Medulla oblongata (tissue), 1 donor: ENCODE data around the gene NFAT5.
"Not testable (repeated sequence)": the region's sequence is repeated elsewhere in the genome, so short reads cannot be mapped to it uniquely, and the experiment has no call there.

ENCODE experiments used
- DNase-seq: peaks from one replicate; pipeline ENCODE4 v3.0.0-alpha.2; 2015; ENCODE audit errors: extremely low spot score

NFAT5 gene

DNA sequence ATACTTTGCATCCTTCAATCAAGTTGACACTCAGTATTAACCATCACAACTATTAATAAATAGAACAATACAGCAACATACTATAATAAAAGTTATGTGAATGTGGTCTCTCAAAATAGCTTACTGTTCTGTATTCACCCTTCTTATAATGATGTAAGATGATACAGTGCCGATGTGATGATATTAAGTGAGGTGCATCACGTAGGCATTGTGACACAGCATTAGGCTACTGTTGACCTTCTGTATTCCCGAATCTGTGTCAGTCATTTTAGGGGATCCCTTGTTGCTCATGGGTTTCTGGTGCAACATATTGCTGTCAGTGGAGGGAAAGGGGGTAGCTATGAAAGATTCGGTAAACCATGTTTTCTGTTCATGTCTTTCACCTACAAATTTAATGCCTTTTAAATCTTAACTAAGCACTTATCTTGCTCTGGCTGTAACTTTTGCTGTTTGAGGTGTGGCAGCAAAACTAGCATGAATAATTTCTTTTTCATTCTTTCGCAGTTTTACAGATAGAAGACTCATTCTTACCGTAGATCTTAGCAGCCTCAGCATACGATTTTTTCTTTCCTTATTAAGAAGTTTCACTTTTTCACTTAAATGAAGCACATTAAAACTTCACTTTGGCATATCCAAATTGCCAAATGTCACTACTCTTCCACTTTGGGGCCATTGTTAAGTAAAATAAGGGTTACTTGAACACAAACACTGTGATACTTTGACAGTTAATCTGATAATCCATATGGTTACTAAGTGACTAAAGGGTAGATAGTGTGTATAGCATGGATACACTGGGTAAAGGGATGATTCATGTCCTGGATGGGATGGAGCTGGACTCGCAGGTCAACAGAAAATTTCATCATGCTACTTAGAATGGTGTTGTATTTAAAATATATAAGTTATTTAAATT, 29.6 kb downstream of the NFAT5 start:
- DNase-seq = no peak

DNA sequence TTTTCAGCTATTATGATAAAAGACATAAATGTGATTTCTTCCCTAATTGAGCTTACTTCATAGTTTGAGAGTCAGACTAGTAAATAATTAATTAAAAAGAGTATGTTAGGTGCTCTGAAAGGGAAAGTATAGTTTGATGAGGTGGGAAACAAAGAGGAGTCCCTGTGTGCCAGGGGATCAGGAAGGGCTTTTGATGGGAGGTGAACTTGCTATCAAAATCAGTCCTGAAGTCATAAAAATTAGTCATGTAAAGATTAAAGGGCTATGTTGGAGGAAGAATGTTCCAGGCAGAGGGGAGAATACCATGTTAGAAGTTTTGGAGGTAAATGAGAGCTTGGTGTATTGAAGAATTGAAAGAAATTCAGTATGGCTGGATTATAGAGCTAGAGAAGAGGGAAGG, 31.0 kb downstream of the NFAT5 start:
- DNase-seq = no peak

DNA sequence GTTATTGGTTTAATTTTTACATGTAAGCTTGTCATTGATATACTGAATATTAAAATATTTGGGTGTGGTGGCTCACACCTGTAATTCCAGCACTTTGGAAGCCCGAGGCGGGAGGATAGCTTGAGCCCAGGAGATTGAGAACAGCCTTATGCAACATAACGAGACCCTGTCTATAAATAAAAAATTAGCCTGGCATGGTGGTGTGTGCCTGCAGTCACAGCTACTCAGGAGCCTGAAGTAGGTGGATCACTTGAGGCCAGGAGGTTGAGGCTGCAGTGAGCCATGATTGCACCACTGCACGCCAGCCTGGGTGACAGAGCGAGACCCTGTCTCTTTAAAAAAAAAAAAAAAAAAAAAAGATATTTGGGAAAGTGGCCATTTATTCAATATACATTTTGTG, 32.3 kb downstream of the NFAT5 start:
- DNase-seq = no peak

DNA sequence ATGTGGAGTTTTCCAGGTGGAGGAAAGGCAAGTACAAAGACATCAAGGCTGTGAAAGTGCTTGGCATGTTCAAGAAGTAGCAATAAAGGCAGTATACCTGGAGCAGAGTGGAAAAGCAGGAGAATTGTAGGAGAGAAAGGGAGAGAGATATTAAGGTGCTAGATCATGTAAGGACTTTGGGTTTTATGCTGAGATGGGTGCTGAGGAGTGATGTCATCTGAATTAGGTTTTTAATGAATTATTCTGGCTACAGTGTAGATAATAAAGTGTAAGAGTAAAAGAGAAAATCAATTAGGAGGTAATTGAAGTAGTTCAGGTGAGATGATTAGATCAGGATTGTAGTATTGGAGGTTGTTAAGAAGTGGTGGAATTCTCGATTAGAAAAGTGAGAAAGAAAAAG, 34.0 kb downstream of the NFAT5 start:
- no peak for DNase-seq

DNA sequence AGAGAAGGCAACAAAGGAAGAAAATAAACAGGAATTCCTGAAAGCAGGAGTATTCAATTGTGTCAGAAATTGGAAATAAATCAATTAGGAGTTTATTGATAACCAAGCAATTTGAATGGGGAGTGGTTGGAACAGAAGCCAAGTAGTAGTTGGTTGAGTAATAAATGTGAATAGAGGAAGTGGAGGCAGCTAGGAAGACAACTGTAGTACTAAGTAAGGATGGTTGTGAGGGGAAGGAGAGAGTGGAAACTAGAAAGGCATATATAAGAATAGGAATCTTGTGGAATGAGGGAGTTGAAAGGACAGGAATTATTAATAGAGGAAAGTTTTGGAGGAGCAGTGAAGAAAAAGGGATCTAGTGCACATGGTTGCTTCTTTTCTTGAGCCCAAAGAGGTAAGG, 34.4 kb downstream of the NFAT5 start:
- DNase-seq = no peak

DNA sequence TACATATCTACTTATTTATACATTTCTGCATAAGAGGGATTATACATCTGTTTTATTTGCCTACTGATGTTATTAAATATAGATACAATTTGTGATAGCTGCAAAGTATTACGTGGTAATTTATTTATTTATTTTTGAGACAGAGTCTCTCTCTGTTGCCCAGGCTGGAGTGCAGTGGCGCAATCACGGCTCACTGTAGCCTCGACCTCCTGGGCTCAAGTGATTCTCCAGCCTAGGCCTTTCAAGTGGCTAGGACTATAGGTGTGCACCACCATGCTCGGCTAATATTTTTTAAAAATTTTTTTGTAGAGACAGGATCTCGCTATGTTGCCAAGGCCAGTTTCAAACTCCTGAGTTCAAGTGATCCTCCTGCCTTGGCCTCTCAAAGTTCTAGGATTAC, 35.5 kb downstream of the NFAT5 start:
- no peak for DNase-seq

DNA sequence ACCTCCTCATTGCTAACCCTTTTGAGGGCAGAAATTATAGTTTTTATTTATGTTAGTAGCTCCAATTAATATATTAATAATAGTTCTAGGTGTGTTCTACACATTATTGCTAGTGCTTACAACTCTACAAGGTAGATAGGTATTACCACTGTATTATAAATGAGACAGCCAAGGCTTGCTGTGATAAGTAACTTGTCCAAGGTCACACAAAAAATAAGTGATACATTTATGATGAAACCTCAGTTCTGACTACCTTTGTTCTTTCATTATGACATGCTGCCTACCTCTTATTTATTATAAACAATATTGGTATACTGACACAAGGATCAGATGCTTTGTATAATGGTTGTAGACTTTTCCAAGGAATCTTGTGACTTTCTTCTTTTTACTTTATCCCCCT, 41.2 kb downstream of the NFAT5 start:
- no peak for DNase-seq

DNA sequence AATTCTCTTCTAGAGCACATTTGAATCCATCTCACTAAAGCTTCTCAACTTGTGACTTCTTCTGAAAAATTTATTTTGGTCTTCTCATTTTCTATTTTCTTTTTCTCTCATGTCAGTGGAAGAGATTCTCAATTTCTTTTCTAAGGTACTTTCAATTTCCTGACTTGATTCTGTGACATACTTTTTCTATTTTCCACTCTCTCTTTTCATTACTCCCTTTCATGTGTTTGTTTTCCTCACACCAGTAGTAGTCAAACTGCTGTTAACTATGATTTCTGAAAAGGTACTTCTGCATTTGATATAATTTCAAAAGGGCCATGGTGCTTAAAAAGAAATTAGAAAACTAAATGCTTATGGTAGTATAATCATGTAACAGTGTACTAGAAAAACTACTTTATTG, 41.9 kb downstream of the NFAT5 start:
- DNase-seq = no peak

DNA sequence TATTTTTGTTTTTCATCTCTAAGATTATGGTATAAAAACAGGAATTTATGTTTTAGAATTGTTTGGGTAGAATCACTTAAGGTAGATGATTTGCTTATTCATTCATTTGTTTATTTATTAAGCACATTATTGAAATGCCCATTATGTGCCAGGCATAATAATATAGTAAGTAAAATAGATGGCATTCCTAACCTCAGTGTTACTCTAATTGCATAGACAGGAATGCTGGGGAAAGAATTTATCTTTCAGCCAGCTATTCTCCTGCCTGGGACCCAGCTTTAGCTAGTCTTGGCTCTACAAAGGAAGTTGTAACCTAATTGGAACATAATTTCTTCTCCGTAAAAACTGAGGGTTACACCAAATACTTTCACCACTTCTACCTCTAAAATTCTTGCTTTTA, 44.6 kb downstream of the NFAT5 start:
- DNase-seq = no peak

DNA sequence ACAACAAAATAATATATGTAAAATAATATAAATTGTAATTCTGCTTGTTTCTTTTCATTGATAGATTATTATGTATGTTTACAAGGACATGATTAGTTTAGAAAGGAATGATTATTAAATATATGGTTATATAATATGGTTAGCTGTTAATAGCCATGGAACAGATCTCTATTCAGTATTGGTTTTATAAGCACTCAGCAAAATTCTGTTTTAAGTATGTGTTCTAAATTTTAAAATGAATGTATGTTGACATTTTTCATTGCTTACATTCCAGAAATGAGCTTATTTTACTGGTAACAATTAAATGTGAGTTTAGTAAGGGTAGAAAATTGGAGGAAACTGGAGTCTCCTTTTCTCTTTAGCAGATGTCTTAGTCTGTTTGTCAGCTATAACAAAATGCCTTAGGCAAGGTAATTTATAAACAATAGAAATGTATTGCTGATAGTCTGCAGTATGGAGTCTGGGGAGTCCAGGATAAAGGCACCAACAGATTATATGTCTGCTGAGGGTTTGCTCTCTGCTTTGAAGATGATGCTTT, 45.4 kb downstream of the NFAT5 start:
- DNase-seq = no peak

DNA sequence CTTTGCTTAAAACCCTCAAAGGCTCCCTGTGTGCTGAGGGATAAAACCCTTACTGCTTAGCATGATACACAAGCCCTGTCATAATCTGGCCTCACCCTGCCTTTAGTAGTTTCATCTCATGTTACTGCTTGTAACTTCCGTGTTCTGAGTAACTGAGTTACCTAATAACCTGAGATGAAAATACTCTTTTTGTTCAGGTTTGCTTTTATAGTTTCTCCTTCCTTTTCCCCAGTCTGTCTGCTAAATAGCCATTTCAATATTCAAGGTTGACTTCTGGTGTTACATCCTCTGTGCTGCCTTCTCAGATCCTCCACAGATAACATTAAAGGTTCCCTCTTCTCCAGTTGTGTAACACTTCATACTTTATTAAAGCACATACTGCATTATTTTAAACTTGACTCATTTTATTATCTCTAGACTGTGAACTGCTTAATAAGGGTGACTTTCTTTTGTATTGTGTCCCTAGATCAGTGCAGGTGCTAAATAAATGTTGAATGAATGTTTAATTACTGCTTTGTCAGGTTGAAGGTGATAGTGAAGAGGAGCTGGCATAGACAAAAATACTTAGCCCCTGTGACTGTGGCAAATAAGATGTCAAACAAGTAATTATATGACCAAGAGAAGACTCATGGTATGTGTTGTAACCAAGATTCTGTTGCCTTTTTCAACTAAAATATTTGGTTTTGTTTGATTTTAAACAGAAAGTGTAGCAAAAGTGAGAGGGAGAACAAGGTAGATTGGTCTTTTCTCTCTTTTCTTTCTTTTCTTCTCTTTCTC, 47.8 kb downstream of the NFAT5 start:
- no peak for DNase-seq

DNA sequence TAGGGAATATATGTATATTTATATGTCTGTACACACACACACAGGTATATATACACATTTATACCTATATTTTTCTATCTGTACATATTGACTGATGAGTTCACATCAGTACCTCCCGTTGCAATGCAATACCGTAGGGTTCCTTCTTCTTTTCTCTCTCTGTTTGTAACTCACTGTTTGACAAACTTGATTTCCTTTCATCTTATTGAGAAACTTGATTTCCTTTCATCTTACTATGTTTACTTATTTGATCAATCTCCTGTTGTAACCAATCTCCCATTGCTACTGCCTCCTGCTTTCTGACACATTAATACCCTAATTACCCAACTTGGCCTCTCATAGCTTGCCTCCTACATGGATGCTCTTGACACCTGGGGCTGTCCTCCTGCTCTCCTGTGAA, 49.8 kb downstream of the NFAT5 start:
- DNase-seq = no peak

DNA sequence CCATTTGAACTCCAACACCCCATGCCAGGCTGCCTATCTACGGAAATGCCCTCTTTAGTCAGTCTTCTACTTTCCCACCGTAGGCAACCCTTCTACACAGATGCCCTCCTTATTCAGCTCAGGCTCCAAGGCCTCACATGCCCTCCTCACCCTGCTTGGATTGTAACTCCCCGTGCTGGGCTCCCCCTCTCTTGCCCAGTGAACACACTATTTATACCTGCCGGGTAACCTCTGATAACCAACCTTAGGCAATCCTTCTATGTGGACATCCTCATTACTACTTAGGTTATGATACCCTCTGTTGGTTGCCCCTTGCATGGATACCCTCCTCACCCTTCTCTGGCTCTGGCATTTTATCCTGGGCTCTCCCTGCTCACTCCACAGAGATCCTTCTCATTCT, 50.3 kb downstream of the NFAT5 start:
- no peak for DNase-seq

DNA sequence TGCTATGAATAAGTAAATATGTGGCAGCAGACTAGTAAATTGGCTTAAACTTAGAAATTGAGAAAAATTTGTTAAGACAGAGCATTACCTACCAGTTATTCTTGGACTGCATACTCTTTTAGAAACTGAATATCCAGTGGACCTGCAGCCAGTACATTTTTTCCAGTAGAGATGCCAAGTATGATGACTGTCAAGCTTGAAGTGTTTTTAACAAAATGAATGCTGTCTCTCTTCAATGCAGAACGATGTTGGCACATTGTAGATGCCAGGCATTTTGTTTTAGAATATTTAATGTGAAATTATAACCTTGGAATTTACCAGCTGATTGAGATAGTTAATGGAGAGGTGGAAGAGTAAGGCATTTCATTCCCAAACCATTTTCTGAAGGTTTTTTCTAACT, 52.5 kb downstream of the NFAT5 start:
- peak; percentile 14 for DNase-seq

DNA sequence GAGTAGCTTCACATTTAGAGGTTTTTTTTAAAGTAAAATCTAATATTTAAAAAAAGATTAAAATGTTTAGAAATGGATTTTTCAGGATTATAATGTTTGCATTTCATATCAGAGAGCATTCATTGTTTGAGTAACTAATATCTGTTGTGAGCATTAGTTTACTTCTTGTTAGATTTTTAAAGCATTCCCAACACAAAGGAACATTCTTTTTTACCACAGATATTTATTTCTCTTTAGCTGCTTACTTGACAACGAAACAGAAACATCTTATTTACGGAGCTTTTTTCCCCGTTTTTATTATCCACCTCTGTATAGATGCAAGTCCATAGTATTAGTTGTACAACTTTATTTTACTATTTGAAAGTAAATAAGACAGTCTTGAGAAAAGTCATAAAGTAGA, 53.0 kb downstream of the NFAT5 start:
- no peak for DNase-seq

DNA sequence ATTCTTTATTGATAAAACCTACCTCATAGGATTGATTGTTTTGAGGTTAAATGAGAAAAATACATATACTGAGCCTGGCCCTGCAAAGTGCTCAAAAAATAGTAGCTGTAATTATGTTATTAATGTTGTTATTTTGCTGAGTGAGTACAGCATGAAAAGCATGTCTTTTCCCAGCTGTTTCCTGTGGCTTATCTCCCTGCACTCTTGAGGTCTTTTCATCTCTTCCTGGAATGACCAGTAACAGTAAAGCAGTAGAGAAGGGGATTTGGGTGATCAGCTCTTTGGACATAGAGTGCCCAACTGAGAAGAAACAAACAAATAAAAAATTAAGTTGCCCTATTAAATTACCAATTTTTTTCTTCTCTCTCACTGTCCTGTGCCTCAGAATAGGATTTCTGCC, 53.7 kb downstream of the NFAT5 start:
- no peak for DNase-seq

DNA sequence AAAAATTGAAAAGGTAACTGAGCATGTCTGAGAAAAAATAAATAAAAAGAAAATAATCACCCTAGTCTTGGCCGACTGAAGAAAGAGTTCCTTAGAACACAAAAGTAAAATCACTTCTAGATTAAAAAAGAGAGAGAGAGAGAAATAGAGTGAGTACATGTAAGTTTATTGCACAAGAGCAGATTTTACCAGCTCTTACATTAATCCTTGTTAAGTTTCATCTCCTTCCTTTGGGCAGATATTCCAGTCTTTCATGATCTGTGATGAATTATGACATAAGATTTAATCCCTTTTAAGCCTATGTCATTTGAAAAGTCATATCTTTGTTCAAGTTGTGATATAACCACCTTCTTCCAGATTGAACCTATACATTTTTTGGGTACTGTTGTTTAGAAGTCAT, 54.8 kb downstream of the NFAT5 start:
- DNase-seq = no peak

DNA sequence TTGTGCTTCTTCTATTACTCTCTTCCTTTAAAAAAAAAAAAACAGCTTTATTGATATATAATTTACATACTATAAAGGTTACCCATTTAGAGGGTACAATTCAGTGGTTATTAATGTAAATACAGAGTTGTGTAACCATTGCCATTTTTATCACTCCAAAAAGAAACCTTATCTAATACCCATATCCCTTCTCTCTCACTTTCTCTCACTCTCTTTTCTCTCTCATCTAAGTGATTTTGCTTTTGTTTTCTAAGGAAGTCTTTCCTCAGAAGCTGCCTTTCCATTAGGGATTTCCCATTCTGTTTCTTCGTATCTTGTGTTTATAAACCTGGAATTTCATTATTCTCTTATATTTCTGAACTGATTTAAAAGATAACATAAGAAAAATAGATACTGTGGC, 55.5 kb downstream of the NFAT5 start:
- no peak for DNase-seq

DNA sequence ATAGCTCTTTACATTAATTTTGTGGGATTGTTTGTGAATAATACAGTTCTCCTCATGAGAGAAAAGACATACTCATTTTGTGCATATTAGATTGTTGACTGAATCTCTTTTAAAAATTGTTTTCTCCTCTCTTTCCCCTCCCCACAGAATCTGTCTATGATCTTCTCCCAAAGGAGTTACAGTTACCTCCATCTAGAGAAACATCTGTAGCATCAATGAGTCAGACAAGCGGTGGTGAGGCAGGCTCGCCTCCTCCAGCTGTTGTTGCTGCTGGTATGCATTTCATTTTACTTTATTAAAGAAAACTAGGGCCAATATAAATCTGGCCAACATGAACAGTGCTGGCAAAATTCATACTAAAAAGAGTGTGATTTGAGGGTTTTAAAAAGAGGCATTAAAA, 60.5 kb downstream of the NFAT5 start:
- no peak for DNase-seq

DNA sequence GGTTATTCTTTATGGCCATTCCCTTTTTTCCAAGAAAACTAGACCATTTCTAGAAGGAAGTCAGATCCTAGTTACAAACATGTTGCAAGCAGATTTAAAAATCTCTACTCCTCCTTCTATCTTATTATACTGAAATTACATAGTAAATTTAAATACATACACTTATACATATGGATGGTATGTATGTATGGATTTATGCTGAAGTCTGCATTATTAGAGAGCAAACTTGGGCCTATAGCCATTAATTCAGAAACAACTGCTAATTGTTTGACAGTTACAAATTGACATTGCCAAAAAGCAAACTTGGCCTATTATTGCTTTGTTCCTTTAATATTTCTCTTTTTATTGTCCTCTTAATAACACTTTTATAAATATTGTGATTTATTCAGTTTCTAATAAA, 67.1 kb downstream of the NFAT5 start:
- DNase-seq = no peak

DNA sequence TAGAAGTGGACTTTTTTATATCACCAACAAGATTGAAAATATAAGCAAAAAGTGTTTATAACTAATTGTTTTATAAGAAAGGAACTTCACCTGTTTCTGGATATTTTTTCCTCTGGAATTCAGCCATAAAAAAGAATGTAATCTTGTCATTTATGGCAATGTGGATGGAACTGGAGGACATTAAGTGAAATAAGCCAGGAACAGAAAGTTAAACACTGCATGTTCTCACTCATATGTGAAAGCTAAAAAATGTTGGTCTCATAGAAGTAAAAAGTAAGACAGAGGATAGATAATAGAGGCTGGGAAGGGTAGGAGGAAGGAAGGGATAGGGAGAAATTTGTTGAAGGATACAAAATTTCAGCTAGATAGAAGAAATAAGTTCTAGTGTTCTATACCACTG, 67.6 kb downstream of the NFAT5 start:
- DNase-seq = no peak

DNA sequence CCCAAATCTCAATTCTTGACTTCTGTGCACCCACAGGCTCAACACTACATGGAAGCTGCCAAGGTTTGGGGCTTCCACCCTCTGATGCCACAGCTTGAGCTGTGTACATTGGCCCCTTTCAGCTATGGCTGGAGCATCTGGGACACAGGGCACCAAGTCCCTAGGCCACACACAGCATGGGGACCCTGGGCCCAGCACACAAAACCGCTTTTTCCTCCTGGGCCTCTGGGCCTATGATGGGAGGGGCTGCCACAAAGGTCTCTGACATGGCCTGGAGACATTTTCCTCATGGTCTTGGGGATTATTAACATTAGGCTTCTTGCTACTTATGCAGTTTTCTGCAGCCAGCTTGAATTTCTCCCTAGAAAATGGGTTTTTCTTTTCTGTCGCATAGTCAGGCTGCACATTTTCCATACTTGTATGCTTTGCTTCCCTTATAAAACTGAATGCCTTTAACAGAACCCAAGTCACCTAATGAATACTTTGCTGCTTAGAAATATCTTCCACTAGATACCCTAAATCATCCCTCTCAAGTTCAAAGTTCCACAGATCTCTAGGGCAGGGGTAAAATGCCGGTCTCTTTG, 70.9 kb downstream of the NFAT5 start:
- DNase-seq = not testable (repeated sequence)
